GM18502 (cell line): ENCODE measurements around the gene UBFD1.
"Not testable (repeated sequence)": the region's sequence is repeated elsewhere in the genome, so short reads cannot be mapped to it uniquely, and the experiment has no call there.

Source experiments
- ATAC-seq: cut with Tn5 transposase; IDR thresholded peaks from one replicate; pipeline ENCODE4 v1.9.1; 2021; ENCODE audit warnings: mild to moderate bottlenecking; ENCODE audit not compliant: unreplicated experiment, poor library complexity

Gene UBFD1

DNA sequence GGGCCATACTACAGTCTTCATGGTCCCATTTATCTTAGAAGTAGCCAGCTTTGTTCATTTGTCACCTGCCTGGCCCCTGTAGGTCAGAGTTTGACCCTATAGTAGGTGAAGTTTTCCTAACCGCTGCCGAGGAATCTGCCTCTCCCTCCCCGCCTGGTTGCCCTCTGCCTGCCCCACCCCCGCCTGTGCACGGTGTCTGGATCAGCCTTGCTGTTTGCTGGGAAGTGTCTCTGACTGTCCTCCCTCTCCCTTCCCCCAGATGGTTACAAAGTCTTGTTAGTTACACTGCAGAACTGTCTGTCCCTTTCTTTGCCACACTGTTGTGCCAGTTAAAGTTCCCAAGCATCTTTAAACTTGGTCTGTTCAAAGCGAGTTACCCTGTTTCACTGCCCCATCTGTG is 5.7 kb downstream of the UBFD1 start:
- no peak for ATAC-seq

DNA sequence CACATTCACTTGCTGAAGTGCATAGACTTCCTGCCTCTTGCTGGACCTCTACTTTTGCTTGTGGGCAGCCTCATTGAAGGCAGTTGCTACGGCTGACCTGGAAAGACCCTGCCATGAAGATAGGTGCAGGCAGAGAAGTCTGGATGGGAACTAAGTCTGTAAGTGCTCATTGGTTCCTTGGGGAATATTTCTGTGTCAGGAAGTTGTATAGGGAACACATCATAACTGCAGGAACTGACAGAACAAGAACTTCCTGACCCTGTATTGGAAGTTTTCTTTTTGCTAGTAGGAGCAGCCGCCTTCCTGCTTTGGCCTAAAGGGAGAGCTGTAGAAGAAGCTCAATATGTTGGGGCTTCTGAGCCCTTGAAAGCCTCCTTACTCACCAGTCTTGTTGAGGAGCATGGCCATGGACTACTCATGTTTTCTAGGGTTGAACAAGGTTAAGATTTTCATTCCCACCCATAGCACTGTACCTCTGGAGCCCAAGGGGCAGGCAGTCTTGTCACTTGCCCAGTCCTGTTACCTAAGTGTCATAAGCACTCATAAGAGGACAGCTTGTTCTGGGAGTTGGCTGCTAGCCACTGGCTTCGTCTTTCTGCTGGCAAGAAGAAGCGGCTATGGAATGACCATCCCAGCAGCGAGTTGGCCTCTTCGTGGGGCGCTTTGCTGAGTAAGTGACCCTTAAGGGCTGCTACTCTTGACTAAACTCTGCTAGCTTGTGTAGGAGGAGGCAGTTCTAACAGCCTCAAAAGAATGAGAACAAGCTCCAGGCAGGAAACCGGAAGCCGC is 7.2 kb downstream of the UBFD1 start:
- ATAC-seq, result no peak

DNA sequence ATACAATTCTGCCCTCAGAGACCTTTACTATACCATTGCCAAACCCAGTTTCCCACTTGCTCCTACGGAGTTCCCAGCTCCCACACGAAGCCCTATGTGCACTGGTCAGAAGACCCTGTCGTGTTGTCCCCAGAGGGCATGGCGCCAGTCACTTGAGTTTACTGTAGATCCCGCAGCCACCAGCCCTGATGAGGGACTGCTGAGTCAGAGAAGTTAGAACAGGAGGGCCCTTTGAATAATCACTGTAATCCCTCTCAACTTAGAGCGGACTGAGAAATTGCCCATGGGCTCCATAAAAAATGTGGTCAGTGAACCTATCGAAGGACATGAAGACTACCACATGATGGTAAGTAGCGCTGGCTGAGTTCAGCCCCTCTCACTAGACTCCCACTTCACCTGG is 9.2 kb downstream of the UBFD1 start:
- no peak for ATAC-seq

DNA sequence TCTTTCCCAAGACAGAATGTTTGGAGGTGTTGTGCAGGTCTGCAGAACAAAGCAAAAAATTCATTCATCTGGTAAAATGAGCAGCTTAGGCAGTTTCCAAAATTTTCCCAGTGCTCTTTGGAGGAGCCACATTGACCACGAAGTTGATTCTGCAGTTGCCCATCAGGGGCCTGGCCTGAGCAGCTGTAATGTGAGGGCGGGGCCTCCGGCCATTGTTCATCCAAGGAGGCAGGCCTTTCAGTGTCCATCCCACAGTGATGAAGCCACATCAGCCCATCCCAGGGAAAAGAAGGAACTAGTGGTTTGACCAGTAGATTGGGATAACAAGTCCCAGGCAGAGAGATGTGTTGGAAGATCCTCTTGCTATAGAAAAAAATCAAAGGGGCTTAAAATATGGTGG is 10.1 kb downstream of the UBFD1 start:
- no peak for ATAC-seq

DNA sequence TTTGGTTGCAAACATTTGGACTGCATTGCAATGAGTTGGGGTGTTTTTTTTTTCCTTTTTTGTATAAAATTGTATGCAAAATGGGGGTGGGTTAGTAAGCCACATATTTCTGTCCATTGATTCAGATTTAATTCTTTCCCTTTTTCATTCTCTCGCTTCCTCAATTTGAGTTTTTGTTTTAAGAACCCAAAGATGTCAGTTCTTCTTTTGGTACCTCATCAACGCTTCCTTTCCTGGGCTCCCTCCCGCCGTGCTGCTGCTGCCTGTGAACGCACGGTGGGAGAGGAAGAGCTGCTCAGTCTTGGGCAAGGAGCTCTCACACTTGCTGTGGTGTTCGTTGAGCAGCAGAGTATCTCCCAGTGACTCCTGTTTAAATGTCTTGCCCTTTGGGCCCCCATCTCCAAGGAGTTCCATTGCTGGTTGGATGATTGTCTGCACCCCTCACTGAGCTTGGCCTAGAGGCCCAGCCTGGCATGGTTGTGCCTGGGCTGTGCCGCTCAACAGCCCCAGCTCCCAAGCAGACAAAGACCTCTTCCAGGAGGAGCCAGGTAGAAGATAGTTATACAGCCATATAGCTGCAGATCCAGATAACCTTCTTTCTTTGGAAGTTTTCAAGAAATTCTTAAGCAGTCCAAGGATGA is 13.6 kb downstream of the UBFD1 start:
- no peak for ATAC-seq

DNA sequence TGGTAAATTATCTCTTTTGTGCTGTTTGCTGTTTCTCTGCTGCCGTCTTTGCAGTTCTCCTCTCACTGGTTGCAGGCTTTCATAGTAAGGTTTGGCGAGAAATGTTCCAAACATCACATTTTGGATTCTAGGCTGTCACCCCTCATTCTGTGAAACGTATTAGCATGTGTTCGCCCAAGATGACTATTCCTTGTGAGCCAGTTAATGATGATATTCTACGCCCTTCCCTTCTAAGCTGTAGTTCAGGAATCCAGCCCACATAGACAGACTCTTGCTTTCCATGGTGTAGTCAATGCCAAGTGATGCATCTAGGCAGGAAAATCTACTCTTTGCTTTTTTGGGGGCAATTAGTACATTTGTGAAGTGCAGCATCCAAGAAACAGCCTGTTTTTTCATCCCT is 14.4 kb downstream of the UBFD1 start:
- ATAC-seq, result no peak

DNA sequence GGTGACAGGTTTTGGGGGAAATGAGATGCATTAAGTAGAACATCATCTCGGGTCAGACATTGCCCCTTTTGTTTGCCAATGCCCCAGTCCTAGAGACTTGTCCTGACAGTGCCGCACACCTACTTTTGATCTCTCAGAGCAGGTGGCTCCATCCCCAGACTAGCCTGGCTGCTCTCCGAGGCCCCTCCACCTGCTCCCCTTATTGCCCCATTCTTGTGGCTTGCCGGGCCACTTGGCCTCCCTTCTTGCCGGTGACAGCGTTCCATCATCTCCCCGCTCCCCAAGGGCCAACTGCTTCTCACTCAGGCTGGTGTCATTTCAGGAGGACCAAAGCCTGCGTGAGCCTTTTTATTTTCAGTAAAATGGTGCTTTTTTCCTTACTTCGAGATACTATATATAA is 14.9 kb downstream of the UBFD1 start:
- no peak for ATAC-seq

DNA sequence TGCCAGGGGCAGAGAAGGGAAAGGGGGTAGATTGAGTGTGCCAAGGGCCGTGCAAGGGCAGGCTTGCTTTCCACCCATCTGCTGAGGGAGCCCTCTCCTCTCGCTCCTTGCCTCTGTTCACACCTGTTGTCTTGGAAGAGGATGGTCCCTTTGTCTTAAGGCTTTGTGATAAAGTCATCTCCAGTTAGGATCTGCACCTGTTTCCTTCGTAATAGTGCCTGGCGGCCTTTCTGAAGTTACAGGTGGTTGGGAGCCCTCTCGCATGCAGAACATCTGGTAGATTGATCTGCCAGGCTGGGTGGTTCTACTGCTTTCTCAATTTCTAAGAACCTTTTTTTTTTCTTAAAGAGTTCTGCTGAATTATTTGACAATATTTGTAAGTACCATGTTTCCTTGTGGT is 16.3 kb downstream of the UBFD1 start:
- ATAC-seq, result no peak

DNA sequence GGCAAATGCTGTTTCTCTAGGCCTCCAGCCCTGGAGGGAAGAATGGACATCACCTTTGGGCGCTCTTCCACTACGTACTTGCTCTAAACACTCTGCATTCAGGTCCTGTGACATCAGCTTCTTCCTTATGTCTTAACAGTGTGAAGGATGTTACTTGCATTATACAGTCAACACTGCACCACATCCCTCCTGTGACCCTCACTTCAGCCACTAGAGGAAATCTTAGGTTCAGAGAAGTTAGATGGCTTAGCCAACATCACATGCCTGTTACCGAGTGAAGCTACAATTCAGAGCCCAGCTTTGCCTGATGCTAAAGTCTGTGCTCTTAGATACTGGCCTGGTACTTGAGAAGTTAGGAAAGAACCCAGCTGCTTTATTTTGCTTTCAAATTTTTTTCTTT is 18.3 kb downstream of the UBFD1 start:
- ATAC-seq, result no peak

DNA sequence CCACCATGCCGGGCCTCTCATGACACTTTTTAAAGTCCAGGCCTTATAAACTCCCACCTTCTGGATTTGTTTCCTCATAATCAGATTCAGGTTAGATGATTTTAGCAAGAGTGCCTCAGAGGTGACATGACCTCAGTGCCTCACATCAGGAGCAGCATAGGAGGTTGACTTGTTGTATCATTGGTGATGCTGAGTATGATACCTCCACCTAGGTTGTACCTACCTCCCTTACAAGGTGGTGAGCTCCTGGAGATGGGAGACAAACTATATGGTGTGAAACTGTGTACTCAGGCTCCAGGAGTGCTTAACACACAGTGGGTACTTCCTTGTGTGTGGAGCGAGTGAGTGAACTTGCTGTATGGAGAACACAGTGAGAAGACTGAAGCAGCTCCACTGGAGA is 20.0 kb downstream of the UBFD1 start:
- no peak for ATAC-seq

DNA sequence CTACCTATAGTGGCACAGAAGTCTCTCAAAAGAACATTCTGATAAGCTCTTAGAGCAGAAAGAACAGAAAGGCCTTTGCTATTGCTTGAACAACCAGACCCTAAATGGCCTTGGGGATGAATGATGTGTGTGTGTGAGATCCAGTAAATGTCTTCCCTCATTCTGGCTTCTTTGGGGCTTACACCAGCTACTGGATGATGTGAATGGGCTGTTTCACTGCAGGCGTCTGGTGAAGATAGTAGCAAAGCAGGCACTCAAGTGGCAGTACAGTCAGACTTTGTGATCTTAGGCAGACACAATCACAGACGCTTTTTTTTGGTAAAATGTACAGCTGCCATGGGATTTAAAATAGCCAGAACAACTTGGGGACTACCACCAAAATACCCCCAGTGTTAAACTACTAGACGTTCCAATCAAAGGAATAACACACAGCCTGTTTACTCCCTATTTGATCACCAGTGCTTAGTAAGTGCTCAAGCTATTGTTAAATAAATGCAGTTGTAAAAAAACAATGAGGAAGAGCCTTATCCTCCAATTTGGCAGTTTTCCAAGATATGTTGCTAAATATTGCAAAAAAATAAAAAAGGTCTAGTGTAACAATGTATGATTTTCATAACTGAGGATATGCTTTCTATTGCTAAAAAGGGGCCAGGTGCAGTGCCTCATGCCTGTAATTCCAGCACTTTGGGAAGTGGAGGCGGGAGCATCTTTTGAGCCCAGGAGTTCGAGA is 20.7 kb downstream of the UBFD1 start:
- no peak for ATAC-seq

DNA sequence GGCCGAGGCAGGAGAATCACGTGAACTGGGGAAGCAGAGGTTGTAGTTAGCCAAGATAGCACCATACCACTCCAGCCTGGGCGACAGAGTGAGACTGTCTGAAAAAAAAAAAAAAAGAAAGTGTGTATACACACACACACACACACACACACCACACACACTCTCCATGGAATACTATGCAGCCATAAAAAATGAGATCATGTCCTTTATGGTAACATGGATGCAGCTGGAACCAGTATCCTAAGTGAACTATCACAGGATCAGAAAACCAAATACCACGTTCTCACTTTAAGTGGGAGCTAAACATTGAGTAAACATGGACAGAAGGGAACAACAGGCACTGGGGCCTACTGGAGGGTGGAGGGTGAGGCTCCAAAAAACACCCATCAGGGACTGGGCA is 21.8 kb downstream of the UBFD1 start:
- no peak for ATAC-seq

DNA sequence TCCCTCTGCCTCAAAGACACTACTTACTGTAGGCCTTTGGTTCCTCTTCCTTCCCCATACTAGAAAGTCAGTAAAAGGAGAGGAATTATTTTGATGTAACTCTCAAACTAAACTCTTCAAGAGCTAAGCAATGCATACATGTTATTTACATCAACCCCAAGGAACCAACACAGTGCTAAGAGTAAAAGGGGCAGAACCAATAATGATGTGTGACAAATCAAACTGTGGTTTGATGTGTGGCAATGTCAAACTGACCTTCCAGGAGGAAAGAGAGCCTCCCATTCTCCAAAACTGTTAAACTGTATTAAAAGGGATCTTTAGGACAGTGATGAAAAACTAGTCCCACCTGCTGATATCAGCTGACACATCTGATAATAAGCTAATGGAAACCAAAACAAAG is 22.9 kb downstream of the UBFD1 start:
- ATAC-seq, result no peak

DNA sequence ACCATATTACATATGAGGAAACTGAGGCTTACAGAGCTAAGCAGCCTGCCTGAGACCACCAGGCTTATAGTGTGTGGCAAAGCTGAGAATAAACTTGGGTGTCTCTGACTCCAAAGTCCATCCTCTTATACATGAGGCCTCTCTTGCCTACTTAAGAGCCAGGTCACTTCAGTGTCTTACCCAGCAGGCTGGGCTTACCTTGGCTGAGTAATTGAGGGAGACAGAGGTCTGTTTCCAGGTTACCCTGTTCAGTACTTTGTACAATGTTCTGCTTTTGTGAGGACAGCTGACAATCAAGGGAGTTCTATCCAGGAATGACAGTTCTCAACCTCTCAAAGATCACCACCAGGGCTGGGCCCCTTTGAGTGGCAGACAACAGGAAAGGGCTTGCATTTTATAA is 24.2 kb downstream of the UBFD1 start:
- ATAC-seq, result no peak

DNA sequence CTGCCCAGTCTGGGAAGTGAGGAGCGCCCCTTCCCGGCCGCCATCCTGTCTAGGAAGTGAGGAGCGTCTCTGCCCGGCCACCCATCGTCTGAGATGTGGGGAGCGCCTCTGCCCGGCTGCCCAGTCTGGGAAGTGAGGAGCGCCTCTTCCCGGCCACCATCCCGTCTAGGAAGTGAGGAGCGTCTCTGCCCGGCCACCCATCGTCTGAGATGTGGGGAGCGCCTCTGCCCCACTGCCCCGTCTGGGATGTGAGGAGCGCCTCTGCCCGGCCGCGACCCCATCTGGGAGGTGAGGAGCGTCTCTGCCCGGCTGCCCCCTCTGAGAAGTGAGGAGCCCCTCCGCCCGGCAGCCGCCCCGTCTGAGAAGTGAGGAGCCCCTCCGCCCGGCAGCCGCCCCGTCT is 25.7 kb downstream of the UBFD1 start:
- ATAC-seq, result not testable (repeated sequence)

DNA sequence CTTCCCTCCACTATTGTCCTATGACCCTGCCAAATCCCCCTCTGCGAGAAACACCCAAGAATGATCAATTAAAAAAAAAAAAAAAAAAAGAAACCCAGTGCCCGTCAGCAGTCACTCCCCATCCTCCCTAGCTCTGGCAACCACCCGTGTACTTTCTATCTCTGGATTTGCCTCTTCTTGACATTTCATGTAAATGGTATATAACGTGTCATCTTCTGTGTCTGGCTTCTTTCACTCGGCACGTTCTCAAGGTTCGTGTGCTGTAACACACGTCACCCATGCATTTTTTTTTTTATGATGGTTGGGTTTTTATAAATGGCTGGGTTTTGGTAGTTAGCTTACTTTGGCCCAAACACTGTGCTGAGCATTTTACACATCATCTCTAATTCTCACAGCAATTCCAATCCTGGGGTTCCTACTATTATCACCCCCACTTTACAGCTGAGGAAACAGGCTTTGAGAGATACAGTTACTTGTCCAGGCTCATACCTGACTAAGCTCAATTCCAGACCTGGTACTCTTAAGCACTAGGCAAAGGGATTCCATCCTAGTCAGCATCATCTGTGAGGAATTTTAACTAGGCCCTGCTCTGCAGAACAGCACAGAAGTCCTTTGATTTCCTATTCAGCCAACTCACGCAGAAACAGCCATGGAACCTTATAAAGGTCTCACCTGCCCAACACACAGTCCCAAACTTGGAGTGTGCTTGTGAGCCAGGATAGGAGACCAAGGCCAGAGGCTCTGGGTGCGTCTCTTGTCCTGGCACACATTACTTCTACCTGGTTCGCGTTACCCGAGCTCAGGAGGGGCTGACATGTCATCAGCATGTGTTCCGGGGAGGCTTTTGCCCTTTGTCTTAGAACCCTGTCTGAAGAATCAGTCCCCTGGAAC is 26.9 kb downstream of the UBFD1 start:
- ATAC-seq, result no peak

DNA sequence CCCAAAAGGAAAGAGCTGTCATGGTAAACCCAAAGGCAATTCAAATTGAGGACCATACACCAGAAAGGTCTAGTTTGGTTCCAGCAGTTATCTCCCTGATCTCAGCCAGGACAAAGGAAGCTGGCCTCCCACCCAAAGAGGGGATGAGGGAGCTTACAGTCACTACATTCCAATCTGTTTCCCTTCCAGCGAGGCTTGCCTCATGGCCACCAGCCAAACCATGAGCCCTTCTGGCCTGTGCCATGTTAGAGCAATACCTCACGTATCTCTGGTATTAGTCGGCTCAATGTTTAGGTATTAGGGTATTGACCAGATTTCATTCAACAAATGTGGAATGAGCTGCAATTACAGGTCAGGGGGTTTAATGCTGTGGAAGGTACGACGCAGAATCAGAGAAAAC is 30.2 kb downstream of the UBFD1 start:
- no peak for ATAC-seq

DNA sequence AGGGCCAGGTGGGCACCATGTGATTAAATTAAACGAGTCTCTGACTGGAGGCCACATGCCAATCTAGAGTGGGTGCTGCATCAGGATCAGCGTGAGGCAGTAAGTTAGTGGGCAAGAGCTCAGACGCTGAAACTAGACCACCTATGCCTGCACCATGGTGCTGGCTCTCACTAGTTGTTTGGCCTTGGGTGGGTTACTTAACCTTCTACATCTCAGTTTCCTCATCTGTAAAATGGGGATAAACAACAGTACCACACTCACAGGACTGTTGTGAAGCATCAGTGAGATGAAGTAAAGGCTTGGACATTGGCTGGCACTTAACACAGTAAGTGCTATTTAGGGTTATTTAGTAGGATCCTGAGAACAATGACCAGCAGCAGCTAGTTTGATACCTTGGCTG is 32.7 kb downstream of the UBFD1 start:
- no peak for ATAC-seq

DNA sequence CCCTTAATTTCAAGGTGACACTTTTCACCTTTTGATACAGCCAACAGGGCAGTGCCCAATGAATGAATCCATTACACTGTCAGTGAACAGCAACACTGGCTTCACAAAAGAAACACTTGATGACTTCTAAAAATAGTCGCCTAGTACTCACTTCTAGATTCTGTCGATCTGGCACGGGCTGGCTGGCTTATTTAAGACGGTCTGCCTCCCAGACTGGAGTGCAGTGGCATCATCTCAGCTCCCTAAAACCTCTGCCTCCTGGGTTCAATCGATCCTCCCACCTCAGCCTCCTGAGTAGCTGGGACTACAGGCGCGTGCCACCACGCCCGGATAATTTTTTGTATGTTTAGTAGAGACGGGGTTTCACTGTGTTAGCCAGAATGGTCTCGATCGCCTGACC is 36.7 kb downstream of the UBFD1 start:
- no peak for ATAC-seq

DNA sequence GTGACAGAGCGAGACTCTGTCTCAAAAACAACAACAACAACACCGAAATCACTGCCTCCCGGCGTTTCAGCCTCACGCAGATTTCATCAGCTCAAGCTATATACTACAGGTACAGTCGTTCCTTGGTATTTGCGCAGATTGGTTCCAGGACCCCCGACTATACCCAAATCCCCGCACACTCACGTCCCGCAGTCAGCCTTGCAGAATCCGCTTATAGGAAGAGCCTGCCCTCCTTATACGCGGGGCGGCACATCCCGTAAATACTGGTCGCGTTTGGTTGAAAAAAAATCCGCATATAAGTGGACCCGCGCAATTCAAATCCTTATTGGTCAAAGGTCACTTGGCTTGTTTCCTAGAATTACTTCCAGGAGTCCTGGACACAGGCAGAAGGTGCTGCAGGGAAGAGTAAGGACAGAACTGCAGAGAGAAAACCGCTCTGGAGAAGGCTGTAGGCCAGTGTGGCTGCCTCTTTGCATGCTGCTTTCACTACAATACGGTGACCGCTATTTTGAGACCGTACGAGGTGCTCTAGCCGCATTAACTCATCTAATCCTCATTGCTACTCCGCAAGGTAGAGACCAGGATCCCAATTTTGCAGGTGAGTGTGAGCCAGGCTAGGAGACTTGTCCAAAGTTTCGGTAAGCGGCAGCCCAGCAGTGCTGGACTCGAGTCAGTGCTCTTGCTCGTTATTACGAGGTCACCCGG is 37.9 kb downstream of the UBFD1 start:
- peak; percentile 8 for ATAC-seq
